Measurements from ENCODE around the gene RNF212B.
"Not testable (repeated sequence)": the region's sequence is repeated elsewhere in the genome, so short reads cannot be mapped to it uniquely, and the experiment has no call there.

Gene RNF212B, protein sequence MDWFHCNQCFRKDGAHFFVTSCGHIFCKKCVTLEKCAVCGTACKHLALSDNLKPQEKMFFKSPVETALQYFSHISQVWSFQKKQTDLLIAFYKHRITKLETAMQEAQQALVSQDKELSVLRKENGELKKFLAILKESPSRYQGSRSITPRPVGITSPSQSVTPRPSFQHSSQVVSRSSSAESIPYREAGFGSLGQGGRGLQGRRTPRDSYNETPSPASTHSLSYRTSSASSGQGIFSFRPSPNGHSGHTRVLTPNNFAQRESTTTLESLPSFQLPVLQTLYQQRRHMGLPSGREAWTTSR

GRCh38 chr14:23237772-23238594, at the start of gene RNF212B:
TSS of gene RNF212B (plus strand) at chr14:23237936. CDS start at chr14:23240346, 2,410 bp downstream.
- DNase-seq (ENCODE audit: low read depth in 2 of 2) = peak; percentile 37 to 56

- no peak for DNase-seq (ENCODE audit: low read depth in 2 of 2)
Observed at GRCh38 chr14:23193432-23193831, 44.3 kb upstream of the RNF212B start.

DNA sequence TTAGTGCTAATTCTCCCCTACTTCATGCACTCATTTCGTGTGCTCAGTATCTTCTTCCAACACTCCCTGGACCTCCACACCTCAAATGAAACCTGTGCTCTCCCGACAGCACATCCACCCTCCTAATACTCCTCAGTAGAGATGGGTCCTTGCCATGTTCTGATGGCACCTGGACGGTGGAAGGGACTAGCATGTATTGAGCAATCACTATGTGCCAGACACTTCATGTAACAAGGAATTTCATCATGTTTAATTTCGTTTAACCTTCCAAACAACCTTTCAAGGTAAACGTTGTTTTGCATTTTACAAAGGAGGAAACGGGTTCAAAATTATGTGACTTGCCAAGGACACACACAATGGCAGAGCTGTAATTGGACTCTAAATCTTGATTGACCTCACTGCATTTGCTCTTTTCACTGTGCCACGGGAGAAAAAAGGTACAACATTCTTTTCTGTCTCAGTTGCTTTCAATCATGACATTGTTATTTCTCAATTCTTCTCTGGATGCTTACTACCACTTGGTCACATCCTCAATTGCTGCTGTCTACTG, 42.1 kb upstream of the RNF212B start:
- no peak for DNase-seq (ENCODE audit: low read depth in 2 of 2)

- DNase-seq (ENCODE audit: low read depth in 2 of 2) = not testable (repeated sequence)
Observed at GRCh38 chr14:23196487-23196886, 41.2 kb upstream of the RNF212B start.

- DNase-seq (ENCODE audit: low read depth in 2 of 2) = not testable (repeated sequence)
Observed at GRCh38 chr14:23199141-23199540, 38.6 kb upstream of the RNF212B start.

- DNase-seq (ENCODE audit: low read depth in 2 of 2) = no peak
Observed at GRCh38 chr14:23202001-23202400, 35.7 kb upstream of the RNF212B start.

DNA sequence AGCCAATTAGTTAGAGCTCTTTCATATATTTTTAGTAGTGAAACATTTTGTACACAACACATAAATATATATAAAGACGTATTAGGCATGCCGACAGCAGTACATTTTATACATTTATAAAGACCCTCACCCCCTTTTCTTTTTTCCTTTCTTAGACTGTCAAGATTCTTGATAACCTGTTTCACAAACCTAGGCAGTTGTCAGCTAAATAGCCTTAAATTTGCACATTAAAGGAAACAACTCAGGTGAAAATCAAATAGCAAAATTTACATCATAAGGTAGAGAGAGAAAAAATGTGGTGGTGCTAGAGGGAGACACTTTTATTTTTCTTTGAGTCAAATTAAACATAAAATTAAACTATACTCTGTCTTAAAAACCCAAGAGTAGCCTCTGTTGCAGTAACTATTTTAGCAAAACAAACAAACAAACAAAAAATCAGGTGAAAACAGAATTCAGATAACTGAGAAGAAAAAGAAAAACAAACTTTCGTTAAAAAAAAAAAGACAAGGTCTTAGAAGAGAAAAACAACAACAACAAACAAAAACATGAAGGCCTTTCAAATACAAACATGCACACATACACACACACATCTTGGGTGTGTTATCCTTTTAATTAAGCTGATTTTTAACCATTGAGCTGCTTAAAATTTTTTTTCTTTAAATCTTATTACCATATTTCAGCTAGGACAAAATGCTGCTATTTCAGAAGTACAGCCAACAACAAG, 31.2 kb upstream of the RNF212B start:
- DNase-seq (ENCODE audit: low read depth in 2 of 2) = no peak

DNA sequence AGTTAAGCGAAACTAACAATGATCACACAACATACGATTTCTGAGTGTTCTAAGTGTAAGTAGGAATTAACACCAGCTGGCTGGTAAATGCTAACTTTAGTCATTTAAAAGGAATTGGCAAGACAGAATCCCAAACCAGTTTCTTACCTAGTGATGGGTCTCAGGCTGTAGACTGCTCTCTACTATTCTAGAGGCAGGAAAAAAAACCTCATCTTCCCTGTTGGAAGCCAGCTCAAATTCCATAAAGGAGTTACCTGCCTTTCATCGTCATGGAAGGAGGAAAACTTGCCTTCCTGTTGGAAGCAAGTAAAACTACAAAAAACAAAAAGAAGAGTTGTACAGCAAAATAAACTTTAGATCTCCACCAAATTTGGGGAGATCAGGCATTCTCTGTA, 30.6 kb upstream of the RNF212B start:
- no peak for DNase-seq (ENCODE audit: low read depth in 2 of 2)

GRCh38 chr14:23208324-23208723, 29.4 kb upstream of the RNF212B start:
- DNase-seq (ENCODE audit: low read depth in 2 of 2) = no peak

DNA sequence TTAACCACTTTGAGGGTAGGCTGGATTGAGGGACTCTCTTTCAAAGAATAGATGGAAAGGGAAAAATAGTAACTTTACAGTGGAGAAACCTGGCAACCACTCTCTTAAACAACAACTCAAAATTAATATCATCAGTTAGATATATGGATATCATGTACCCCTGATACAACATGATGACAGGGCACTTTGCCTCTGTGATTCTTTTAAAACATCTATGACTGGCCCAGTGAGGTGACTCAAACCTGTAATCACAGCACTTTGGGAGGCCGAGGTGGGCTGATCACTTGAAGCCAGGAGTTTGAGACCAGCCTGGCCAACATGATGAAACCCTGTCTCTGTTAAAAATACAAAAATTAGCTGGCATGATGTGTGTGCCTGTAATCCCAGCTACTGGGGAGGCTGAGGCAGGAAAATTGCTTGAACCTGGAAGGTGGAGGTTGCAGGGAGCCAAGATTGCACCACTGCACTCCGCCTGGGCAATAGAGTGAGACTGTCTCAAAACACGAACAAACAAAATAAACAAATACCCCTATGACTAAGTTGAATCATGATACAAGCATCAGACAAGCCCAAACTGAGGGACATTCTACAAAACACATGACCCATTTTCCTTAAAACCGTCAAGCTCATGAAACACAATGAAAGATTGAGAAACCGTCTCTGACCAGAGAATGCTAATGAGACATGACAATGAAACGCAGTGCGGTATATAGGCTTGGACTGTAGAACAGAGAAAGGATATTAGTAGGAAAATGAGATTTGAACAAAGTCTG, 27.9 kb upstream of the RNF212B start:
- DNase-seq (ENCODE audit: low read depth in 2 of 2) = no peak

DNA sequence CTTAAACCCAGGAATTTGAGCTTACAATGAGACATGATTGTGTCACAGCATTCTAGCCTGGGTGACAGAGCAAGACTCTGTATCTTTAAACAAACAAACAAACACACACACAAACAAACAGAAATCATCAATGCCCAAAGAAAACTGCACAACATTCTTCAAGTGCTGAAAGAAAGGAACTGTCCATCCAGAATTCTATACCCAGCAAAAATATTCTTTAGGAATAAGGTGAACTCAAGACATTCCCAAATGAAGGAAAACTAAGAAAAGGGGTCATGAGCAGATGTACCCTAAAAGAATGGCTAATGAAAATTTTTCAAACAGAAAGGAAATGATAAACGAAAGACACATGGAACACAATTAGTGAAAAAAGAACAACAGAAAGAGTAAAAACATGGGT, 22.3 kb upstream of the RNF212B start:
- no peak for DNase-seq (ENCODE audit: low read depth in 2 of 2)

DNA sequence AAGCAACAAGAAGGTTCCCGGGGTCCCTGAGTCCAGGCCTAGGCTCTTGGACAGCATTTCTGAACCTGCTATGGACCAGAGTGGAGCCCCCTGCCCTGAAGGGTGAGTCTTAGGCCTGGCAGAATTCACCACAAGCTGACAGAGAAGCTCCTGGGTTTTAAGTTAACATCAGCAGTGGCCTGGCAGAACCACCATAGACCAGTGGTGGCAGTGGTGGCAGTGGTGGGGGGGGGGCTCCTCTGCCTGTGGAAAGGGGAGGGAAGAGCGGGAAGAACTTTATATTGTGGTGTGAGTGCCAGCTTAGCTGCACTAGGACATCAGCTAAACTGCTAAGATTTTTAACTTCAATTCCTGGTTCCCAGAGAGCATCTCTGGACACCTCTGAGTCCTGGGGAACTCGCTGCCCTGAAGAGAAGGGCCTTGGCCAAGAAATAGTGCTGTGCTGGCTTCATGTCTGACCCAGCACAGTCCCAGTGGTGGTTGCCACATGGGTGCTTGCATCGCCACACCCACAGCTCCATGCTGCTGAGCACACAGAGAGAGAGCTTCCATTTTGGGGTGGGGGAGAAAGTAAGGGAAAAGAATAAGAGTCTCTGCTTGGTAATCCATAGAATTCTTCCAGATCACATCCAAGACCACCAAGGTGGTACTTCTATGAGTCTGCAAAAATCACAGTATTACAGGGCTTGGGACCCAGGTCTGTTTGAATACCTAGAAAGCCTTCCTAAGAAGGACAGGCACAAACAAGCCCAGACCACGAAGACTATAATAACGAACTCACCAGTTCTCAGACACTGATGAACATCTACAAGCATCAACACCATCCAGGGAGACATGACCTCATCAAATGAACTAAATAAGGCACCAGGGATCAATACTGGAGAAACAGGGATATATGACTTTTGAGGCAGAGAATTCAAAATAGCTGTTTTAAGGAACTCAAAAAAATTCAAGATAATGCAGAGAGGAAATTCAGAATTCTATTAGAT, 20.4 kb upstream of the RNF212B start:
- no peak for DNase-seq (ENCODE audit: low read depth in 2 of 2)

GRCh38 chr14:23219075-23219474, 18.7 kb upstream of the RNF212B start:
- DNase-seq (ENCODE audit: low read depth in 2 of 2) = no peak

DNA sequence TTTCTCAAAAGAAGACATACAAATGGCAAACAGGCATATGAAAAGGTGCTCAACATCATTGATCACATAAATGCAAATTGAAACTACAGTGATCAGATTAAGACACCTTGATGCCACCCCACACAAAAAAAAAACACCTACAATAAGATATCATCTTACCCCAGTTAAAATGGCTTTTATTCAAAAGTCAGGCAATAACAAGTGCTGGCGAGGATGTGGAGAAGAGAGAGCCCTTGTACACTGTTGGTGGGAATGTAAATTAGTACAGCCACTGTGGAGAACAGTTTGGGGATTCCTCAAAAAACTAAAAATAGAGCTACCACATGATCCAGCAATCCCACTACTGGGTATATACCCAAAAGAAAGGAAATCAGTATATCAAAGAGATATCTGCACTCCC, 12.8 kb upstream of the RNF212B start:
- not testable (repeated sequence) for DNase-seq (ENCODE audit: low read depth in 2 of 2)

DNA sequence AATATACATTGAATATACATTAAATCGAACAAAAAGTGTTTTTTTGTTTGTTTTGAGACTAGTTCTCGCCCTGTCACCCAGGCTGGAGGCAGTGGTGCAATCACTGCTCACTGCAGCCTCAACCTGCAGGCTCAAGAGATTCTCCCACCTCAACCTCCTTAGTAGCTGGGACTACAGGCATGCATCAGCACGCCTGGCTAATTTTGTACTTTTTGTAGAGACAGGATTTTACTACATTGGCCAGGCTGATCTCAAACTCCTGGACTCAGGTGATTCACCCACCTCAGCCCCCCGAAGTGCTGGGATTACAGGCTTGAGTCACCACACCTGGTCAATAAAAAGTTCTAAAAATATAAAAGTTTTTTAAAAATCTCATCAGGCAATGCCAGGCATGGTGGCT, 10.2 kb upstream of the RNF212B start:
- no peak for DNase-seq (ENCODE audit: low read depth in 2 of 2)

- no peak for DNase-seq (ENCODE audit: low read depth in 2 of 2)
Observed at GRCh38 chr14:23228812-23229211, 8.9 kb upstream of the RNF212B start.

DNA sequence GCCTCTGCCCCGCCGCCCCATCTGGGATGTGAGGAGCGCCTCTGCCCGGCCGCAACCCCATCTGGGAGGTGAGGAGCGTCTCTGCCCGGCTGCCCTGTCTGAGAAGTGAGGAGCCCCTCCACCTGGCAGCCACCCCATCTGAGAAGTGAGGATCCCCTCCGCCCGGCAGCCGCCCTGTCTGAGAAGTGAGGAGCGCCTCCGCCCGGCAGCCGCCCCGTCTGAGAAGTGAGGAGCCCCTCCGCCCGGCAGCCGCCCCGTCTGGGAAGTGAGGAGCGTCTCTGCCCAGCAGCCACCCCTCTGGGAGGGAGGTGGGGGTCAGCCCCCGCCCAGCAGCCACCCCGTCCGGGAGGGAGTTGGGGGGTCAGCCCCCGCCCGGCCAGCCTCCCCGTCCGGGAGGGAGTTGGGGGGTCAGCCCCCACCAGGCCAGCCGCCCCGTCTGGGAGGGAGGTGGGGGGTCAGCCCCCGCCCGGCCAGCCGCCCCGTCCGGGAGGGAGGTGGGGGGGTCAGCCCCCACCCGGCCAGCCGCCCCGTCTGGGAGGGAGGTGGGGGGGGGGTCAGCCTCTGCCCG, 5.4 kb upstream of the RNF212B start:
- not testable (repeated sequence) for DNase-seq (ENCODE audit: low read depth in 2 of 2)

DNA sequence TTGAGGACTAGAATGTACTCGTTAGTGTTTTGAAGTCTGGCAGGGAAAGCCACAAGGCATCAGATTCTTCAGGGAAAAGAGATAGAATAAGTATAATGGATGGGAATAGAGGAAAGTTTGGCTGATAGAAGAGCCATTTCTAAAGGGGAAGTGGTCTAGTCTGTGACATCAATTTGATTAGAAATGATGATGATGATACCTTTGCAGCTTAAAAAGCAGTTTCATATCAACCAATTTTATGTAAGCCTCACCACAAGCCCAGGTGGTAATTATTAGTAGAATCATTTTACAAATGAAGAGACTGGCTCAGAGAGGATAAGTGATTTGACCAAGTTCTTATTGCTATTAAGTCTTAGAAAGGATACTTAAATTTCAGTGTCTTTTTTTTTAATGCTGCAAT, 2.9 kb downstream of the RNF212B start:
- no peak for DNase-seq (ENCODE audit: low read depth in 2 of 2)

DNA sequence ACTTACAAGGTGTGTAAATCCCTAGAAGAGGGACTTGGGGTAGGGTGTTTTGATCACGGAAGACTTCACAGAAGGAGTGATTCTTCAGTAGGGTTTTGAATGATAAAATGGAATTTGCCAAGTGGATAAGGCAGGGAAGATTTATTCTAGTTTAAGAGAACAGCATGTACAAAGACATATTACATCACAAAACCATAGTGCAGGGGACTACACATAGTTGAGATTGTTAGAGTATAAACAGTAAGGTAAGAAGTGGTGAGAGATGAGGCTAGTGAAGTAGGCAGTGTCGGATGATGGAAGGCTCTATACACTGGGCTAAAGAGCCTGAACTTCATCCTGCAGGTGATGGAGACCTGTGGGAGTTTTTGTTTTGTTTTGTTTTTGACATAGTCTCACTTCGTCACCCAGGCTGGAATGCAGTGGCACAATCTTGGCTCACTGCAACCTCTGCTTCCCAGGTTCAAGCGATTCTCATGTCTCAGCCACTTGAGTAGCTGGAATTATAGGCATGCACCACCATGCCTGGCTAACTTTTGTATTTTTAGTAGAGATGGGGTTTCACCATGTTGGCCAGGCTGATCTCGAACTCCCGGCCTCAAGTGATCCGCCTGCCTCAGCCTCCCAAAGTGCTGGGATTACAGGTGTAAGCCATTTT, 3.5 kb downstream of the RNF212B start:
- DNase-seq (ENCODE audit: low read depth in 2 of 2) = not testable (repeated sequence)
